Panc1 (cell line): ENCODE data around the gene MRPL16. TPM values are rescaled to one million over a fixed set of nuclear protein-coding genes. Genes with fewer than 3 reads are reported as not detected.

Experiments
- ATAC-seq: fragments of 200-7000 bp; cut with Tn5 transposase; 2 replicates; pipeline ENCODE4 v1.9.1; 2020; ENCODE audit warnings: mild to moderate bottlenecking, moderate library complexity
- BruUV-seq: library from RNA; stranded (reverse); fragments of 400-500 nt; replicated peaks from 2 replicates; lab custom pipeline; 2021; lab: Mats Ljungman, UMichigan
- CTCF ChIA-PET: fragments of 300-600 bp; sonication (Branson Sonifier 250); formaldehyde crosslinking; loops from one replicate; lab custom pipeline; 2022; ENCODE audit warnings: antibody characterized with exemption; lab: Charles Lee
- POLR2A ChIA-PET: fragments of 300-600 bp; sonication (Branson Sonifier 250); formaldehyde crosslinking; loops from one replicate; lab custom pipeline; 2022; ENCODE audit warnings: antibody characterized with exemption; lab: Charles Lee
- DNase-seq: peaks from one replicate; pipeline ENCODE4 v3.0.0-alpha.2; 2010; ENCODE audit warnings: low read depth, low spot score
- H3K27ac ChIP-seq: 2 replicates; pipeline ENCODE4 v1.5.1; 2011; ENCODE audit warnings: mild to moderate bottlenecking, low read length, inconsistent platforms
- H3K27me3 ChIP-seq: fragments of 200-500 bp; sonication (Bioruptor generic); 2 replicates; pipeline ENCODE4 v1.6.0; 2014; ENCODE audit warnings: low read length, inconsistent platforms; ENCODE audit not compliant: control insufficient read depth, insufficient read depth
- H3K36me3 ChIP-seq: fragments of 200-500 bp; sonication (Bioruptor generic); 2 replicates; pipeline ENCODE4 v1.5.1; 2014; ENCODE audit warnings: inconsistent platforms, mild to moderate bottlenecking, low read length, moderate library complexity; ENCODE audit not compliant: control insufficient read depth, insufficient read depth
- H3K4me1 ChIP-seq: 2 replicates; pipeline ENCODE4 v1.5.1; 2011; ENCODE audit warnings: inconsistent platforms, mild to moderate bottlenecking, low read length, moderate library complexity; ENCODE audit not compliant: control insufficient read depth, insufficient read depth
- H3K4me3 ChIP-seq, 2 experiments: 2 replicates each; pipeline ENCODE4 v1.5.1; 2011 to 2012; ENCODE audit warnings: low read depth in 2 of 2, low read length in 2 of 2, mild to moderate bottlenecking in 2 of 2, inconsistent platforms in 1 of 2, moderate library complexity in 1 of 2
- H3K9me3 ChIP-seq: fragments of 200-500 bp; sonication (Bioruptor generic); 2 replicates; pipeline ENCODE4 v1.5.1; 2014; ENCODE audit warnings: low read depth, mild to moderate bottlenecking, inconsistent platforms, low read length, moderate library complexity; ENCODE audit not compliant: control insufficient read depth, insufficient read depth
- POLR2AphosphoS5 ChIP-seq: IDR thresholded peaks from 2 replicates; pipeline ENCODE4 v1.6.1; 2012; ENCODE audit warnings: mild to moderate bottlenecking, low read depth, low read length, moderate library complexity
- SIN3A ChIP-seq: IDR thresholded peaks from 2 replicates; pipeline ENCODE4 v1.6.1; 2012; ENCODE audit warnings: low read depth, mild to moderate bottlenecking, low read length, moderate library complexity, borderline replicate concordance; ENCODE audit not compliant: insufficient read depth
- TCF7L2 ChIP-seq: IDR thresholded peaks from 2 replicates; pipeline ENCODE4 v1.6.1; 2011; ENCODE audit warnings: mild to moderate bottlenecking, low read depth, low read length, inconsistent platforms
- in situ Hi-C: cut with HindIII; loops from 2 replicates; pipeline ENCODE4 v1.10.0; 2016; ENCODE audit warnings: low sequenced_read_pairs, low pct_unique_long_range_greater_than_20kb
- intact Hi-C: fragments of 100-400 bp; cut with micrococcal nuclease; formaldehyde crosslinking; loops from one replicate; pipeline ENCODE4 v1.10.0; 2022; ENCODE audit not compliant: unreplicated experiment
- total RNA-seq: library from RNA; stranded (reverse); gene quantifications from one replicate; pipeline ENCODE4 v1.2.1, GENCODE V29; 2021; ENCODE audit not compliant: unreplicated experiment
- TF ChIP-seq, protein P1 (sequence below): fragments of 450-650 bp; IDR thresholded peaks from 2 replicates; pipeline ENCODE4 v1.5.1; 2017; ENCODE audit warnings: mild to moderate bottlenecking
- TF ChIP-seq, protein P2 (sequence below), 2 experiments: IDR thresholded peaks; 2 replicates each; pipeline ENCODE4 v1.6.1; 2011 to 2012; ENCODE audit warnings: low read depth in 2 of 2, control low read depth in 1 of 2, low read length in 1 of 2, mild to moderate bottlenecking in 1 of 2, moderate library complexity in 1 of 2; ENCODE audit not compliant: insufficient read depth in 1 of 2

MRPL16 gene
- total RNA-seq, 1 experiment from 2014 or later, result 41.8 TPM

DNA sequence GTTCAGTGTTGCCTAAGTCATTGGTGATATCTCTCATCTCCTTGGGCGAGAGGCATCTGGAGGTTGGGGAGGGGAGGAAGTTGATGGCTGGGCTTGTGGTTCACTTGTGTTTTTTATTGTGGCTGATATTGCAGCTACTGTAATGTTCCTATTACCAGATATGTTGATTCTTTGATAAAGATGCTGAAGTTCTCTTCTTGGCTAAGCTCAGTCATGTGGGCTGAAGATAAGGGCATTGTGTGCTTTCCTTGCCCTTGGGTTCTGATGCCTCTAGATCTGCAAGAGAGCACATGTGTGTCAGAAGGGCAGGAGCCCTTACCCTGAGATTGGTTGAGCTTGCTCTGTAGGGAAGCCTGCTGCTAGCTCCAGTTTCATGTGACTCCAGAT lies 43.4 kb downstream of the MRPL16 start:
- no peaks in the 10 kb centered on the region for H3K27me3 ChIP-seq
- peaks cover 13% of the 10 kb centered on the region; the same call in 1 of the 2 replicates for H3K4me1 ChIP-seq
- ATAC-seq (no peak; the same call in 1 of the 2 replicates), DNase-seq (no peak)
- BruUV-seq, result no TSS peak
- in situ Hi-C loops (no loop called here), intact Hi-C loops (no loop called here)
- CTCF ChIA-PET, result interaction anchor here (0.6 kb wide), 1 partner anchor 98 kb away, joined by 3 read pairs; the partner anchor contains the start of gene PATL1
- H3K27ac ChIP-seq, result no peak overlapping the region
- no peak for TF ChIP-seq TCF7L2
- TF ChIP-seq SIN3A, result no peak
- no peak for TF ChIP-seq POLR2AphosphoS5
- TF ChIP-seq, protein P1, sequence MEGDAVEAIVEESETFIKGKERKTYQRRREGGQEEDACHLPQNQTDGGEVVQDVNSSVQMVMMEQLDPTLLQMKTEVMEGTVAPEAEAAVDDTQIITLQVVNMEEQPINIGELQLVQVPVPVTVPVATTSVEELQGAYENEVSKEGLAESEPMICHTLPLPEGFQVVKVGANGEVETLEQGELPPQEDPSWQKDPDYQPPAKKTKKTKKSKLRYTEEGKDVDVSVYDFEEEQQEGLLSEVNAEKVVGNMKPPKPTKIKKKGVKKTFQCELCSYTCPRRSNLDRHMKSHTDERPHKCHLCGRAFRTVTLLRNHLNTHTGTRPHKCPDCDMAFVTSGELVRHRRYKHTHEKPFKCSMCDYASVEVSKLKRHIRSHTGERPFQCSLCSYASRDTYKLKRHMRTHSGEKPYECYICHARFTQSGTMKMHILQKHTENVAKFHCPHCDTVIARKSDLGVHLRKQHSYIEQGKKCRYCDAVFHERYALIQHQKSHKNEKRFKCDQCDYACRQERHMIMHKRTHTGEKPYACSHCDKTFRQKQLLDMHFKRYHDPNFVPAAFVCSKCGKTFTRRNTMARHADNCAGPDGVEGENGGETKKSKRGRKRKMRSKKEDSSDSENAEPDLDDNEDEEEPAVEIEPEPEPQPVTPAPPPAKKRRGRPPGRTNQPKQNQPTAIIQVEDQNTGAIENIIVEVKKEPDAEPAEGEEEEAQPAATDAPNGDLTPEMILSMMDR, result no peak
- TF ChIP-seq, protein P2, sequence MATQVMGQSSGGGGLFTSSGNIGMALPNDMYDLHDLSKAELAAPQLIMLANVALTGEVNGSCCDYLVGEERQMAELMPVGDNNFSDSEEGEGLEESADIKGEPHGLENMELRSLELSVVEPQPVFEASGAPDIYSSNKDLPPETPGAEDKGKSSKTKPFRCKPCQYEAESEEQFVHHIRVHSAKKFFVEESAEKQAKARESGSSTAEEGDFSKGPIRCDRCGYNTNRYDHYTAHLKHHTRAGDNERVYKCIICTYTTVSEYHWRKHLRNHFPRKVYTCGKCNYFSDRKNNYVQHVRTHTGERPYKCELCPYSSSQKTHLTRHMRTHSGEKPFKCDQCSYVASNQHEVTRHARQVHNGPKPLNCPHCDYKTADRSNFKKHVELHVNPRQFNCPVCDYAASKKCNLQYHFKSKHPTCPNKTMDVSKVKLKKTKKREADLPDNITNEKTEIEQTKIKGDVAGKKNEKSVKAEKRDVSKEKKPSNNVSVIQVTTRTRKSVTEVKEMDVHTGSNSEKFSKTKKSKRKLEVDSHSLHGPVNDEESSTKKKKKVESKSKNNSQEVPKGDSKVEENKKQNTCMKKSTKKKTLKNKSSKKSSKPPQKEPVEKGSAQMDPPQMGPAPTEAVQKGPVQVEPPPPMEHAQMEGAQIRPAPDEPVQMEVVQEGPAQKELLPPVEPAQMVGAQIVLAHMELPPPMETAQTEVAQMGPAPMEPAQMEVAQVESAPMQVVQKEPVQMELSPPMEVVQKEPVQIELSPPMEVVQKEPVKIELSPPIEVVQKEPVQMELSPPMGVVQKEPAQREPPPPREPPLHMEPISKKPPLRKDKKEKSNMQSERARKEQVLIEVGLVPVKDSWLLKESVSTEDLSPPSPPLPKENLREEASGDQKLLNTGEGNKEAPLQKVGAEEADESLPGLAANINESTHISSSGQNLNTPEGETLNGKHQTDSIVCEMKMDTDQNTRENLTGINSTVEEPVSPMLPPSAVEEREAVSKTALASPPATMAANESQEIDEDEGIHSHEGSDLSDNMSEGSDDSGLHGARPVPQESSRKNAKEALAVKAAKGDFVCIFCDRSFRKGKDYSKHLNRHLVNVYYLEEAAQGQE (IDR thresholded peaks at IDR 0.05; ENCODE audit: insufficient read depth in 1 of 2, low read depth in 2 of 2, low read length in 1 of 2), result no peak
- H3K9me3 ChIP-seq, result no peaks in the 10 kb centered on the region
- H3K4me3 ChIP-seq, result no peak overlapping the region
- POLR2A ChIA-PET, result no interaction called here
- no peaks in the 10 kb centered on the region for H3K36me3 ChIP-seq

DNA sequence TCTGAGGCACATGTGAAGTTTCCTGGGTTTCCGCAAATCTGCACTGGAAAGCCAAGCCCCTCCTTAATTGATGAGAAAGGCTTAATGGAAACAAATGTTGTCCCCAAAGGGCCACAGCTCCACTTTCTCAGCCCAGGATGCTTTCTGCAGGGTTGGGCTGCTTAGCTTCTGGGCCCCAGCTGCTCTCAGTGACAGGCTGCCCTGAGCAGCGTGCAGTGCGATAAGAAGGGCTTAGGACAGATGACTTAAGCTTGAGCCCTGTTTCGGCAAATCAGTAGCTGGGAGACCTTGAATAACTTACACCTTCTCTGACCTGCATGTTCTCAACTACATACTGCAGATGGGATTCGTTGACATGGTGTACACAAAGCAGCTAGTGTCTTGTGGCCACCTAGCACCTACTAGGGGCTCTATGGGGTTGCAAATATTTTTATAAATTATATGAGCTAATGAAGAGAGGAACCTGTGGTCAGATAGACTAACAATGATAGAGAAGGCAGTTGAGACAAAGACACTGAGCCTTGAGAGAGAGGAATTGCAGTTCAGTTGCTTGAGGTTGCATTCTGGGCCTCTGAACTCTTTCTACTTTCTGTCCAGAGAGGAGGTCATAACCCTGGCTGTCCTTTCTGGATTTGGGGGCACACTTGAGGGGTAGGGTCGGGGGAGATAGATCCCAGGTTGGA lies 43.9 kb downstream of the MRPL16 start:
- Histone ChIP-seq H3K4me3 (no peak overlapping the region), H3K27me3 (no peaks in the 10 kb centered on the region), H3K36me3 (no peaks in the 10 kb centered on the region), H3K9me3 (no peaks in the 10 kb centered on the region), H3K4me1 (peaks cover 13% of the 10 kb centered on the region; the same call in 1 of the 2 replicates), H3K27ac (no peak overlapping the region)
- in situ Hi-C loops (no loop called here), intact Hi-C loops (no loop called here)
- DNase-seq, result no peak
- BruUV-seq, result no TSS peak
- TF ChIP-seq, protein P2 (IDR thresholded peaks at IDR 0.05; ENCODE audit: insufficient read depth in 1 of 2, low read depth in 2 of 2, low read length in 1 of 2), result no peak
- TF ChIP-seq TCF7L2 (no peak), SIN3A (no peak), POLR2AphosphoS5 (no peak)
- TF ChIP-seq, protein P1, result no peak
- ChIA-PET CTCF (interaction anchor here (0.6 kb wide), 1 partner anchor 98 kb away, joined by 3 read pairs; the partner anchor contains the start of gene PATL1), POLR2A (no interaction called here)
- no peak for ATAC-seq
